ENCODE results near the gene SMIM36. TPM values are rescaled to one million over a fixed set of nuclear protein-coding genes. Genes with fewer than 3 reads are reported as not detected.
"Not testable (repeated sequence)": the region's sequence is repeated elsewhere in the genome, so short reads cannot be mapped to it uniquely, and the experiment has no call there.

The SMIM36 gene
- total RNA-seq, 1 donor from 2014 or later, result not detected

DNA sequence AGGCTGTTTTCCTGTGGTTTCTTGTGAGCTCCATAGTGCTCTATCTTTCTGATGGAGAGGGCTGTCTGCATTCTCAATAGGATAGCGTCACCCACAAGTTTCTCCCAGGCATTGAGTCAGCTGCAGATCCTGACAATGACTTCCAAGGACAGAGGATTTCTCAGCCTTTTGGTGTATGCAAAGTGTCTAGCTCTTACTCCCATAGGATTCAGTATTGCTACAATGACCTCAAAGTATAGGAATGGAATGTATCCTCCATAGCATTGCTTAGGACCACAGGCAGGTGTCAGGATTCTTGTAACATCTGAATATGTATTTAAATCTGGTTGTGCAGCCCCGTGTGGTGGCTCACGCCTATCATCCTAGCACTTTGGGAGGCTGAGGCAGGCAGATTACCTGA lies 32.3 kb downstream of the SMIM36 start:
- intact Hi-C loops (cut with DNase I), result no loop called here
- ATAC-seq, result no peak

DNA sequence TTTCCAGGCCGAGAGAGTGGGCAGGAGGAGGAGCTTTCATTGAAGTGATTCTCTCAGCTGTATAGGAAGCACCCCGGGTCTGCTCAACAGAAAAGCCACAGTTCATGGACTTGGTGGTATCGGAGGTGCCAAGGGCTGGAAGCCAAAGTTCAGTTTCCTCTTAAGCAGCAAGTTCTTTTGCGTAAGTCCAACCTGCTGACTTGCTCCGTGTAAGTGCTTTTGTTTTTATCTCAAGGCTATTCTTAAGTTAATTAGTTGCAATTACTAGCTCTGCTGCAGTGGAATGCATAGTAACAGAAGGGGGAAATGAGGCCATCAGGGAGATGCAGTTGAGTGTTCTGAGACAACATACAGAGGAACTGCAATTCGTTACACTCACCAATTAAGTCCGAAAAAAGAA lies 44.6 kb downstream of the SMIM36 start:
- ATAC-seq, result no peak
- Histone ChIP-seq H3K4me3 (no peak overlapping the region), H3K4me1 (no peaks in the 10 kb centered on the region), H3K36me3 (no peaks in the 10 kb centered on the region), H3K27me3 (ENCODE audit: low read depth) (no peaks in the 10 kb centered on the region), H3K9me3 (no peaks in the 10 kb centered on the region), H3K27ac (no peak overlapping the region)
- no peak for DNase-seq
- TF ChIP-seq, protein P1, sequence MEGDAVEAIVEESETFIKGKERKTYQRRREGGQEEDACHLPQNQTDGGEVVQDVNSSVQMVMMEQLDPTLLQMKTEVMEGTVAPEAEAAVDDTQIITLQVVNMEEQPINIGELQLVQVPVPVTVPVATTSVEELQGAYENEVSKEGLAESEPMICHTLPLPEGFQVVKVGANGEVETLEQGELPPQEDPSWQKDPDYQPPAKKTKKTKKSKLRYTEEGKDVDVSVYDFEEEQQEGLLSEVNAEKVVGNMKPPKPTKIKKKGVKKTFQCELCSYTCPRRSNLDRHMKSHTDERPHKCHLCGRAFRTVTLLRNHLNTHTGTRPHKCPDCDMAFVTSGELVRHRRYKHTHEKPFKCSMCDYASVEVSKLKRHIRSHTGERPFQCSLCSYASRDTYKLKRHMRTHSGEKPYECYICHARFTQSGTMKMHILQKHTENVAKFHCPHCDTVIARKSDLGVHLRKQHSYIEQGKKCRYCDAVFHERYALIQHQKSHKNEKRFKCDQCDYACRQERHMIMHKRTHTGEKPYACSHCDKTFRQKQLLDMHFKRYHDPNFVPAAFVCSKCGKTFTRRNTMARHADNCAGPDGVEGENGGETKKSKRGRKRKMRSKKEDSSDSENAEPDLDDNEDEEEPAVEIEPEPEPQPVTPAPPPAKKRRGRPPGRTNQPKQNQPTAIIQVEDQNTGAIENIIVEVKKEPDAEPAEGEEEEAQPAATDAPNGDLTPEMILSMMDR (IDR thresholded peaks at IDR 0.05), result no peak
- intact Hi-C loops (cut with DNase I), result no loop called here

More for the DNA sequence above, 32.3 kb downstream of the SMIM36 start:
- no peaks in the 10 kb centered on the region for H3K27me3 ChIP-seq (ENCODE audit: low read depth)
- H3K27ac ChIP-seq, result no peak overlapping the region
- no peaks in the 10 kb centered on the region for H3K4me1 ChIP-seq
- H3K9me3 ChIP-seq, result no peaks in the 10 kb centered on the region
- H3K4me3 ChIP-seq, result no peak overlapping the region
- no peaks in the 10 kb centered on the region for H3K36me3 ChIP-seq
- TF ChIP-seq, protein P1 (IDR thresholded peaks at IDR 0.05), result no peak
- no peak for DNase-seq

DNA sequence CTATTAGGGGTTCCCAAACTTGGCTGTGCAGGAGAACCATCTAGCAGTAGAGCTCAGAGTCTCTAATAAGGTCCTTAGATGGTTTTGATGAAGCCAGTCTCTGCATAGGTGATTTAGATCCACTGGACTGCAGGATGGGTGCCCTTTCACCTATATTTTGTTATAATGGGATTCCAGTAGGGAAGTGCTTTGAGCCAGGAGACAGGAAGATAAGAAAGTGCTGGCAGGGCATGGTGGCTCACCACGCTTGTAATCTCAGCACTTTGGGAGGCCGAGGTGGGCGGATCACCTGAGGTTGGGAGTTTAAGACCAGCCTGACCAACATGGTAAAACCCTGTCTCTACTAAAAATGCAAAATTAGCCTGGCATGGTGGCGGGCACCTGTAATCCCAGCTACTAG lies 45.5 kb downstream of the SMIM36 start:
- DNase-seq; H3K36me3 ChIP-seq; intact Hi-C loops (cut with DNase I); ATAC-seq; H3K4me1 ChIP-seq; H3K9me3 ChIP-seq; H3K27ac ChIP-seq; H3K27me3 ChIP-seq (ENCODE audit: low read depth); H3K4me3 ChIP-seq: not testable (repeated sequence)

DNA sequence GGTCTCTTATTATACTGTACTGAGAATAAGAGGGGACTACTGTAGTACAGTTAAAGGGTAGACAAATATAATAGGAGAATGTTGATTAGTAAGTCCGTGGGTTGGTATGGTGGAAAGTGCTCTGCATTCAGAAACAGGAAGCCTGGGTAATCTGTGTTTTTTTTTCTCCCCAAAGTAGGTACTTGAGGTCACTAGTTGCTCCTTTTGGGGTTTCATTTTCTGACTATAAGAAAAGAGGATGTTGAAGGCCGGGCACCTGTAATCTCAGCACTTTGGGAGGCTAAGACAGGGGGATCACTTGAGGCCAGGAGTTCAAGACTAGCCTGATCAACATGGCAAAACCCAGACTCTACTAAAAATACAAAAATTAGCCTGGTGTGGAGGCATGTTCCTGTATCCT lies 47.7 kb downstream of the SMIM36 start:
- H3K4me1 ChIP-seq, result no peaks in the 10 kb centered on the region
- intact Hi-C loops (cut with DNase I), result no loop called here
- ATAC-seq, result no peak

DNA sequence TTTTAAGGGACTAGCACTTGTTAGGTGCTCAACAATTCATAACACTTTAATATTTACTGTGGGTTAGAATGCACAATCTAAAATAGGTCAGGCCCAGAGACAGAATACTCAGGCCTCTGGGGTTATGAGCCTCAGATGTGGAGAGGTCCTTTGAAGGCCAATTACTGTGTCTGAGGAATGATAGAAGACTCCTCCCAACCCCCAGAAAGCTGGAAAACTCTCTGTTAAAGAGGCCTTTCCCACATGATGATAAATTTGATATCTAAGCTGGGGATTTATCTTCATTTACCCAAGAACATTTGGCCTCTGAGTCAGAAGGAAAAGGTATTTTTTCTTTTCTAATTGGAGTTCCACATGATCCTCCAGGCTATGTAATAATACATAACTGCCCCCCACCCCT lies 48.5 kb downstream of the SMIM36 start:
- no peak overlapping the region for H3K4me3 ChIP-seq
- H3K36me3 ChIP-seq, result no peaks in the 10 kb centered on the region
- H3K9me3 ChIP-seq, result no peaks in the 10 kb centered on the region
- TF ChIP-seq, protein P1 (IDR thresholded peaks at IDR 0.05), result no peak
- ATAC-seq (no peak), DNase-seq (no peak)
- H3K27me3 ChIP-seq (ENCODE audit: low read depth), result no peaks in the 10 kb centered on the region
- H3K4me1 ChIP-seq, result no peaks in the 10 kb centered on the region
- H3K27ac ChIP-seq, result no peak overlapping the region
- intact Hi-C loops (cut with DNase I), result no loop called here

More for the DNA sequence above, 47.7 kb downstream of the SMIM36 start:
- H3K36me3 ChIP-seq, result no peaks in the 10 kb centered on the region
- H3K27ac ChIP-seq, result no peak overlapping the region
- H3K27me3 ChIP-seq (ENCODE audit: low read depth), result no peaks in the 10 kb centered on the region
- TF ChIP-seq, protein P1 (IDR thresholded peaks at IDR 0.05), result no peak
- no peaks in the 10 kb centered on the region for H3K9me3 ChIP-seq
- DNase-seq, result no peak
- no peak overlapping the region for H3K4me3 ChIP-seq

DNA sequence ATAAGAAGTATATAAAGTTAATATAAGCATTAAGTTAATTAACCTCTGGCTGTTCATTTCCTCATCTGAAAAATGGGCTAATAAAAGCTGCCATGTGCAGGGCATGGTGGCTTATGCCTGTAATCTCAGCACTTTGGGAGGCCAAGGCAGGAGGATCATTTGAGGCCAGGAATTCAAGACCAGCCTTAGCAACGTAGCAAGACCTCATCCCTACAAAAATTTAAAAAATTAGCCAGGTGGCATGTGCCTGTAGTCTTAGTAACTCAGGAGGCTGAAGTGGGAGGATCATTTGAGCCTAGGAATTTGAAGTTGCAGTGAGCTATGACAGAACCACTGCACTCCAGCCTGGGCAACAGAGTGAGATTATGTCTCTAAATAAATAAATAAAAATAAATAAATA lies 49.0 kb downstream of the SMIM36 start:
- no peaks in the 10 kb centered on the region for H3K36me3 ChIP-seq
- H3K27me3 ChIP-seq (ENCODE audit: low read depth), result no peaks in the 10 kb centered on the region
- no peak for DNase-seq
- intact Hi-C loops (cut with DNase I), result no loop called here
- H3K4me1 ChIP-seq, result no peaks in the 10 kb centered on the region
- ATAC-seq, result no peak
- no peaks in the 10 kb centered on the region for H3K9me3 ChIP-seq
- H3K27ac ChIP-seq, result no peak overlapping the region
- no peak overlapping the region for H3K4me3 ChIP-seq
- TF ChIP-seq, protein P1 (IDR thresholded peaks at IDR 0.05), result no peak
